GM21723 (cell line): Measurements from ENCODE around the gene SNAPC1.
"Not testable (repeated sequence)": the region's sequence is repeated elsewhere in the genome, so short reads cannot be mapped to it uniquely, and the experiment has no call there.

Experiments
- ATAC-seq: cut with Tn5 transposase; IDR thresholded peaks from one replicate; pipeline ENCODE4 v1.9.1; 2021; ENCODE audit warnings: mild to moderate bottlenecking, moderate library complexity; ENCODE audit not compliant: unreplicated experiment

Gene SNAPC1, protein sequence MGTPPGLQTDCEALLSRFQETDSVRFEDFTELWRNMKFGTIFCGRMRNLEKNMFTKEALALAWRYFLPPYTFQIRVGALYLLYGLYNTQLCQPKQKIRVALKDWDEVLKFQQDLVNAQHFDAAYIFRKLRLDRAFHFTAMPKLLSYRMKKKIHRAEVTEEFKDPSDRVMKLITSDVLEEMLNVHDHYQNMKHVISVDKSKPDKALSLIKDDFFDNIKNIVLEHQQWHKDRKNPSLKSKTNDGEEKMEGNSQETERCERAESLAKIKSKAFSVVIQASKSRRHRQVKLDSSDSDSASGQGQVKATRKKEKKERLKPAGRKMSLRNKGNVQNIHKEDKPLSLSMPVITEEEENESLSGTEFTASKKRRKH

DNA sequence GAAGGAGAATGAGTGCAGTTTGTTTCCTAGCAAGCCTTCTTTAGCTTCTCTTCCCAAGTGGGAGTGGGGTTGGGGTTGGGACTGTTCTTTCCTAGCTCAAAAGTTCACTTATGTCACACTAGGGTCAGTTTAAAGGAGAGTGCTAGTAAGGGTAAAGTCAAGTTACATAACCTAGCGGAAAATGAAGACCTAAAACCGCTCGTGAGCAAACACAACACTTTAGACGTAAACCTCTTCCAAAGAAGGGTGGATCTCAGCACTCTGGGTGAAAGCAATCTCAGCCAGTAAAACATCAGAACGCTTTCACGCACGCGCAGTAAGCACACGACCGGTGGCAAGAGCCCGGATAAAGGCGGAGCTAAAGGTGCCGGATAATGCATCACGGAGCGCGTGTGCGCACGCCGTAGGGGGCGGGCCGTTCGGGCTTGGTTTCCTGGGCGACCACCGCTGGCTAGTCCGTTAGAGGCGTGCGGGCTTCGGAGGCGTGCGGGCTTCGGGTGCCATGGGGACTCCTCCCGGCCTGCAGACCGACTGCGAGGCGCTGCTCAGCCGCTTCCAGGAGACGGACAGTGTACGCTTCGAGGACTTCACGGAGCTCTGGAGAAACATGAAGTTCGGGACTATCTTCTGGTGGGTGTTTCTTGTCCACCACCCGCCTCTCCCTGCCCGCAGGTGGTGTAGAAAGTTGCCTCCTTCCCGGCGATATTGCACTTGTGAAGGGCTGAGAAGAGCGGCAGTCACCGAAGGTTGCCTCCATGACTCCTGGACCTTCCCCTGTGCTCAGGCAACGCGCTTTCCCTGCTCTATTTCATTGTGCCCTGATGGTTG lies at the start of gene SNAPC1:
SNAPC1 (plus strand) TSS at position 462 of the 828 bp plus-strand sequence; CDS start at position 503, 41 bp downstream.
- ATAC-seq, result peak; percentile 99

DNA sequence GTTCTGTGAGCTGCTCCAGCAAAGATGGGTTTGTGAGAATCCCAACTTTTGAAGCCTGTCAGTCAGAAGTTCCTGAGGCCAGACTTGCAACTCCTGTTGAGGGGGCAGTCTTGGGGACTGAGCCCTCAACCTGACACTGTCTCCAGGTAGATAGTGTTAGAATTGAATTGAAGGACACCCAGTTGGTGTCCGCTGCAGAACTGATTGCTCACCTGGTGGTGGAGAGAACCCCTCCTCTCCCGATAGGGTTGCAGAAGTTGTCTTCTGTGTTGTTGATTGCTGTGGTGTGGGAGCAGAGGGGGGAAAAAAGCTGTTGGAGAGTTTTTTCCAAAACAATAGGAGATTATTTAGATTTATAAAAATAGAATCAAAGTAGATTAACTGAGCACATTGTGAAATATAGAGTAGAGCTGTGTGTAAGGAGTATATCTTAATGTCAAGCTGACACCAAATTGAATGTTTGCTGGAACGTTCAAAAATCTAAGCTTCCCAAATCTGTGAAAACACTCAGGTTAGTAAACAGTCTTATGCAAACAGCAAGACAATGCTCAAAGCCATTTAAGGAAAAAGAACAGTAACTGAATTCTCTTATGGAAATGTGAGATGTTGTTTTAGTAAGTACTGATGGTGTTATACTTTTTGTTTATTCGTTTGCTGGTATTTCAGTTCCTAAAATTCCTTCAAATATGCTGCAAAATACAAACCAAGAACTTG lies 48.3 kb upstream of the SNAPC1 start:
- no peak for ATAC-seq

DNA sequence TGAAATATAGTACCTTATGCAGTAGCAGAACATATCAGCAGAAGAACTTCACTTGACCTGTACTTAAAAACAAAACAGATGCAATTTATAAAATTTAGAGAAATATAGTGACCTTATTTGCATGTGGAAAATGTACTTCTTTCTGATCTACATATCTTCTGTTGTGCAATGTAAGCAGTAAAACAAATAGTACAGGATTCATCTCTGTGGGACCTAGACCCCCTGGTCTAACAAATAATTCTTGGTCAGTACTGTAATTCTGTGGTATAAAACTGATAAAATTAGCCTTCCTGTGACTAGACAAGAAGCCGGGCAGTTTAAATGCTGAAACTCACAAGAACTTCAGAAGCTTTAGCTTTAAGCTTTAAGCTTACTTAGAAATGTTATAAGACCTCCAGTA lies 45.3 kb upstream of the SNAPC1 start:
- ATAC-seq, result no peak

DNA sequence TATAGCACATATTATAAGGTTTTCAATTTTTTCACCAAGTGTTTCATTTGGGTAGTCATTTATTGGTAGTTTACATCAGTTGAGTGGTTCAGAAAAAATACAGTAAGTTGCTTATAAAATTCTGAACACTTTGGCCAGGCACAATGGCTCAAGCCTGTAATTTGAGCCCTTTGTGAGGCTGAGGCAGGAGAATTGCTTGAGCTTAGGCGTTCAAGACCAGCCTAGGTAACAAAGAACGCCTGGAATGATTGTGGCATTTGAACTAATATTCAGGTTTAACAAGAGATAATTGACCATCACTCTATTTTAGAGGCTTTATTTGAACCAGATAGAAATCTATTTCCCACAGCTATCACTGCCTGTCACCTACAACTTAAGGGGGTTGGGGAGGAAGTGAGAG lies 44.2 kb upstream of the SNAPC1 start:
- ATAC-seq, result no peak

DNA sequence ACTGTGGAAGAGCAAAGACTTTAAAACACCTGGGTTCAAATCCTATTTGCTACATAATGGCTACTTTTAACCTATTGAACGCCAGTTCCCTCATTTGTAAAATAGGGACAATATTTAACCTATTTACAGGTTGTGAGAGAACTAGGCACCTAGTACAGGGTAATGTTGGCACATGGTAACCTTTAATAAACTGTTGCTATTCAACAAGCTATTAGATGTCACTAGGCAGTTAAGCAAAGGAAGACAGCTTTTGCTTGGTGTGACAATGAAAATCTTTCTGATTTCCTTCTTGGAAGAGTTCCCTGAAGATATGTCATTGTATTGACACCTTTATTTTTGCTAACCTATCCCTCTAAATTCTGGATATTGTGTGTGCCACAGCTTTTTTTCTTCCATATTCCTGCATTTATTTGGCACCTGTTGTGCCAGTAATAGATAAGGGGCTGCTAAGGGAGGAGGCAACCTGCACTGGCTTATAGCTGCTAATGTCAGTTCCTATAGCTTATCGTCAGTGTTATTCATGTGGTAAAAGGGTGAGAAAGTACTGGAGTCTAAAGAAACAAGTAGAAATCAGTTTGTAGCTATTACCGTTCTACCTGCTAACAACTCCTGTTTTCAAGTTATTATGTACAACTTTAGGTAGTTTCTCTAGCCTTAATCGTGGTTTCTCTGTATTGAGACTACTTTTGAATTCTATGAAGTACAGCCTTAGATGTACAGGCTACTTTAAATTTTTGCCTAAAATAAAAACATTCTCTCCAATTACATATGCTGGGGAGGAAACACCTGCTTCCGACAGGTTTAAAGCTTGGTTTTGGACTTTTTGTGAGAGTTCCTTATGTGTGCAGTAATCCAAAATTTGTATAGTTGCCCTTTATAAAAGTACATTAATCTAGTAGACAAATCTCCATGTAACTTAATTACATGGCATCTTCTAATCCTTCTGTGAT lies 42.6 kb upstream of the SNAPC1 start:
- ATAC-seq, result peak; percentile 35

DNA sequence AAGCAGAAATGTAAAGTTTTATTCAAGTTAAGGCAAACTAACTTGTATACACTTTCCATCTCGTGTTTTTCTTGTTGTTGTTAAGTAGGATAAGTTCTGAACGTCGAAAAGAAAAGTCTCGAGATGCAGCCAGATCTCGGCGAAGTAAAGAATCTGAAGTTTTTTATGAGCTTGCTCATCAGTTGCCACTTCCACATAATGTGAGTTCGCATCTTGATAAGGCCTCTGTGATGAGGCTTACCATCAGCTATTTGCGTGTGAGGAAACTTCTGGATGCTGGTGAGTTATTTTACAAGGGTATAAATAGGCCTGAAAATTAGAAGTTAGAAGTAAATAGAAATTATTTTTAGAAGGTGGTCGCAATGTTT lies 41.9 kb upstream of the SNAPC1 start:
- no peak for ATAC-seq

DNA sequence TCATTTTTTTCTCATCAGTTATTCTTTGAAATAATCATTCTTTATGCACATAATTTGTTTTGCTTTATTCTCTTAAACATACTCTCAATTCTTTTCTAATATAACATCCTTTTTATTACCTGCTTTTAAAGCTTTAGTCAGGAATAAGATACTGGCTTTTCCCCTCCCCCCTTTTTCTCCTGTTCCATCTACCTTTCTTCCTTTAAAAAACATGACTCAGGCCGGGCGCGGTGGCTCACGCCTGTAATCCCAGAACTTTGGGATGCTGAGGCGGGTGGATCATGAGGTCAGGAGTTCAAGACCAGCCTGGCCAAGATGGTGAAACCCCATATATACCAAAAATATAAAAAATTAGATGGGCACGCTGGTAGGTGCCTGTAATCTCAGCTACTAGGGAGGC lies 41.5 kb upstream of the SNAPC1 start:
- ATAC-seq, result no peak

DNA sequence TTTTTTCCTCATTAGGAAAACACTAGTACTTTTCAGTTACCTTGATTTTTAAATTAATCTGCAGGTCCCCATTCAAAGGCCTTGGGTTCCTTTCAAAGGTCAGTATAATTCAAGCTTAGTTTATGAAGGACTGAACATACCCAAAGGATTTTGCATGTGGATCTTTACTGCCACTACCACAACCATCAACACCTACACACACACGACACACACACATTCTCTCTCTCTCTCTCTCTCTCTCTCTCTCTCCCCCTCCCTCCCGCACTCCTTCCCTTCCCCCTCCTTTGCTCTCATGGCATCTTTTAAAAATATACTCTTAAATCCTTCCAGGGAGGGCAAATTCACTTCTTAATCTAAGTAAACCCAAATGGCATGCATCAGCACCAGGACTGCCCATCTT lies 38.1 kb upstream of the SNAPC1 start:
- ATAC-seq, result no peak

DNA sequence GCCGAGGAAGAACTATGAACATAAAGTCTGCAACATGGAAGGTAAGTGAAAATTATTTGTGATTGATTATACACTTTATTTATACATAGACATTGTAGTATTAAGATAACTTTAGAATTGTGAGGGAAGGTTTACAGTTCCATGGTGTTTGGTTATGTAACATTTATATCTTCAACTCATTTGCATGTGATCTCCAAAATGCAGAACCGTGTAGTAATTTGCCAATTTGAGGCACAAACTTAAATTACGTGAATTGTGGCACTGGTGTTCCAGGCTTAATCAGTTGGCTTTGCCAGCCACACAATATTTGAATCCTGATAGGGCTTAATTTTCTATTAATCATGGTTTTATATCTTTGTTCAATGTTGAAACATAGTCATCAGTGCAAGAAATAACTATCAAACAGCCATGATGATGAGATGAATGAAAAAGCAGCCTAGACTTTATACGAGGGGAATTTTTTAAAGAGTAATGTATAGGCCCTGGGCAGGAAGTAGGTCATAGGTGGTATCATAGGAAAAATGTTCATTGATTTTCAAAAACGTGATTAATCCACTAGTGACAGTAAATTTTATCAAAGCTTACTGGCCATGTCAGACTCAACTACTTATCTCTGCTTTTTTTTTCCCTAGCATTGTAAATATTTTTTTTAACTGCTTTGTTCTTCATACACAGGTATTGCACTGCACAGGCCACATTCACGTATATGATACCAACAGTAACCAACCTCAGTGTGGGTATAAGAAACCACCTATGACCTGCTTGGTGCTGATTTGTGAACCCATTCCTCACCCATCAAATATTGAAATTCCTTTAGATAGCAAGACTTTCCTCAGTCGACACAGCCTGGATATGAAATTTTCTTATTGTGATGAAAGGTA lies 35.2 kb upstream of the SNAPC1 start:
- ATAC-seq, result no peak

DNA sequence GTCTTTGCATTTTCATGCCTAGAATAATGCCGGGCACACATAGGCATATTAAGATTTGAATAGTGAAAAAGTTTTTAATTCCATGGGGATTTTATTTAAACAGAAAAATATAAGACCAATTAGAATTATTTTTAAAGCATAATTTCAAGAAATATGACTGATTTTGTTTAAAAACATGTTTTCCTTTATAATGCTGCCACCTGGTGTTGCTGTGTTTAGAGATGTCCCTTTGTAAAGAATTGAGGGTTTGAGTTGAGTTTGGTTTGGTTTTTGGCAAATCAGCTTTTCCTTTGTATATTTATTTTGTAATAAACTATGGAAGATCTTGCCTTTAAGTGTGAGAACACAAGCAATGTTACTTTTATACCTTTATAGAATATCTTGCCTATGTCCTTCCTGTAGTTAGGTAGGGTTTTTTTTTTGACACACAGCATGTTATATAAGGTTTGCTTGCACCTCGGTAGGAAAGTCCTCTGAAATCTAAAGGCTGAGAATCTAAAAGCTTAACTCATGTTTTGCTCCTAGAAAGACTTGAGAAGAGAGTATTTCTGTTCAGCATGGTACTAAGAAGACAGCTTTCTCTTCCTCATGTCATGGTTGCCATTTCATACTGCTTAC lies 31.4 kb upstream of the SNAPC1 start:
- no peak for ATAC-seq

DNA sequence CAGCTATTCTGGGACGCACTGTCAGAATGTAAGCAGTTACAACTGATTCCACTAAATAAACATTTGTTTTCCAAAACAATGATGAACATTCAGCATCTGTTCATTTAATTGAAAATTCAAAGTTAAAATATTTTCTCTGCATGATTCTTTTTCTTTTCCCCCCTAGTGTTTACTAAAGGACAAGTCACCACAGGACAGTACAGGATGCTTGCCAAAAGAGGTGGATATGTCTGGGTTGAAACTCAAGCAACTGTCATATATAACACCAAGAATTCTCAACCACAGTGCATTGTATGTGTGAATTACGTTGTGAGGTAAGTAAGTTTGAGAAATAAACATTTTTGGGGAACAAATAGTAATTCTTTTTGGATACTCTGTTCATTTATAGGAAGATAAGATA lies 28.2 kb upstream of the SNAPC1 start:
- no peak for ATAC-seq

DNA sequence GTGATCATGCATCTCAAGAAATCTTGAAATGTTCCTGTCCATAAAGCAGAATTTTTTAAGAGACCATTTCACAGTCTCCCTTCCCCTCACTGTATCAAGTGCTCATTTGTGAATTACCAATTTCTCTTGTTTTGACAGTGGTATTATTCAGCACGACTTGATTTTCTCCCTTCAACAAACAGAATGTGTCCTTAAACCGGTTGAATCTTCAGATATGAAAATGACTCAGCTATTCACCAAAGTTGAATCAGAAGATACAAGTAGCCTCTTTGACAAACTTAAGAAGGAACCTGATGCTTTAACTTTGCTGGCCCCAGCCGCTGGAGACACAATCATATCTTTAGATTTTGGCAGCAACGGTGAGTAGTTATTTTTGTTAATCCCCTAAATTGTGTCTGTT lies 25.5 kb upstream of the SNAPC1 start:
- ATAC-seq, result no peak

DNA sequence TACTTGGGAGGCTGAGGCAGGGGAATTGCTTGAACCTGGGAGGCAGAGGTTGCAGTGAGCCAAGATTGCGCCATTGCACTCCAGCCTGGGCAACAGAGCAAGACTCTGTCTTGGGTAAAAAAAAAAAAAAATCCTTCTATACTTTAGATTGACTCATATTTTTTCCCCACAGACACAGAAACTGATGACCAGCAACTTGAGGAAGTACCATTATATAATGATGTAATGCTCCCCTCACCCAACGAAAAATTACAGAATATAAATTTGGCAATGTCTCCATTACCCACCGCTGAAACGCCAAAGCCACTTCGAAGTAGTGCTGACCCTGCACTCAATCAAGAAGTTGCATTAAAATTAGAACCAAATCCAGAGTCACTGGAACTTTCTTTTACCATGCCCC lies 24.3 kb upstream of the SNAPC1 start:
- no peak for ATAC-seq

DNA sequence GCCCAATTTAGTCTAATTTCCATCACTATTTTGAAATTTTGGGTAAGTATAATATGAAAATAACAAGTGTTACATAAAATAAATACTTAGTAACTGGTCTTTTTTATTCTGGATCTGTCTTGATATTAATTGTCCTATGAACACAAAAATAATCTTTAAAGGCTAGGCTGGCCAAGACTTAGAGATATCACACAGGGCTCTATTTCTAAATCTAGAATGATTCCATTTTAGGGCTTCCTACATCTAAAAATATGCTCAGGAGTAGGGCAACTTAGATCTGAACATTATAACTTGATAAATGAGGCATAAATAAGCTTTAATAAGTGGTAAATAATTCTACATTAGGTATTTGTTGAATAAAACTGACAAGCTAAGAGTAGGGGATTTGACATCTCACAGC lies 23.1 kb upstream of the SNAPC1 start:
- ATAC-seq, result no peak

DNA sequence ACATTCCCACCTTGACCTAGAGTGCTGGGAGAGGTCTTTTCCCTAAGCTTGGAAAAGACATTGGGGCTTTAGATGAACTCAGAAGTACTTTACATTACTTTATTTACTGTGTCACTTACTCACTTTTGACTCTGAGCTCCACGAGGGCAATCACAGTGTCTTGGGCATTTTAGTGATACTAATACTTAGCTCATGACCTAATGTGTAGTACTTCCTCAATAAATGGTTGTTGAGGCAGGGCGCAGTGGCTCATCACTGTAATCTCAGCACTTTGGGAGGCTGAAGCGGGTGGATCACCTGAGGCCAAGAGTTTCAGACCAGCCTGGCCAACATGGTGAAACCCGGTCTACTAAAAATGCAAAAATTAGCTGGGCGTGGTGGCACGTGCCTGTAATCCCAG lies 19.8 kb upstream of the SNAPC1 start:
- ATAC-seq, result no peak

DNA sequence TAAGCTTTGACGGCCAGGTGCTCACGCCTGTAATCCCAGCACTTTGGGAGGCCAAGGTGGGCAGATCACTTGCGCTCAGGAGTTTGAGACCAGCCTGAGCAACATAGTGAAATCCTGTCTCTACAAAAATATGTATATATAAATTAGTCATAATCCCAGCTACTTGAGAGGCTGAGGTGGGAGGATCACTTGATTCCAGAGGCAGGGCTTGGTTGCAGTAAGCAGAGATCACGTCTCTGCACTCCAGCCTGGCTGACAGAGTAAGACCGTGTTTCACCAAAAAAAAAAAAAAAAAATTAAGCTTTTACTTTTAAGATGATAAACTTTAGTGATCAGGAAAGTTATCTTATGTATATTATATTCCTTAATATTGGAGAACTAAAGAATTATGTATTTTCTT lies 18.0 kb upstream of the SNAPC1 start:
- no peak for ATAC-seq

DNA sequence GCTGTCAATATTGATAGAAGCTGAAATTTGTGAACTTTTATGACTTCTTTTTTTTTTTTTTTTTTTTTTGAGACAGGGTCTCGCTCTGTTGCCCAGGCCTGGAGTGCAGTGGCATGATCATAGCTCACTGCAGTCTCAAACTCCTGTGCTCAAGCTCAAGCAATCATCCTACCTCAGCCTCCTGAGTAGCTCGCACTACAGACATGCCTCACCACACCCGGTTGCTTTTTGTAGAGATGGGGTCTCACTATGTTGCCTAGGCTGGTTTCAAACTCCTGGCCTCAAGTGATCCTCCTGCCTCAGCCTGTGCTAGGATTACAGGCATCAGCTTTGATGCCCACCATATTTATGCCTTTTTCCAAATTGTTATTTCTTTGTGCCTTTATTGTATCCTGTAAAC lies 15.9 kb upstream of the SNAPC1 start:
- ATAC-seq, result not testable (repeated sequence)

DNA sequence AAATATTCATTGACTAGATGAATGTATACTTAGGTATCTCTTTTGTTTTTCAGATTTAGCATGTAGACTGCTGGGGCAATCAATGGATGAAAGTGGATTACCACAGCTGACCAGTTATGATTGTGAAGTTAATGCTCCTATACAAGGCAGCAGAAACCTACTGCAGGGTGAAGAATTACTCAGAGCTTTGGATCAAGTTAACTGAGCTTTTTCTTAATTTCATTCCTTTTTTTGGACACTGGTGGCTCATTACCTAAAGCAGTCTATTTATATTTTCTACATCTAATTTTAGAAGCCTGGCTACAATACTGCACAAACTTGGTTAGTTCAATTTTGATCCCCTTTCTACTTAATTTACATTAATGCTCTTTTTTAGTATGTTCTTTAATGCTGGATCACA lies 15.3 kb upstream of the SNAPC1 start:
- no peak for ATAC-seq

DNA sequence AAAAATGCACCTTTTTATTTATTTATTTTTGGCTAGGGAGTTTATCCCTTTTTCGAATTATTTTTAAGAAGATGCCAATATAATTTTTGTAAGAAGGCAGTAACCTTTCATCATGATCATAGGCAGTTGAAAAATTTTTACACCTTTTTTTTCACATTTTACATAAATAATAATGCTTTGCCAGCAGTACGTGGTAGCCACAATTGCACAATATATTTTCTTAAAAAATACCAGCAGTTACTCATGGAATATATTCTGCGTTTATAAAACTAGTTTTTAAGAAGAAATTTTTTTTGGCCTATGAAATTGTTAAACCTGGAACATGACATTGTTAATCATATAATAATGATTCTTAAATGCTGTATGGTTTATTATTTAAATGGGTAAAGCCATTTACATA lies 14.9 kb upstream of the SNAPC1 start:
- no peak for ATAC-seq
